IMR-90 (cell line): Measurements from ENCODE around the gene SLC39A11. TPM values are rescaled to one million over a fixed set of nuclear protein-coding genes. Genes with fewer than 3 reads are reported as not detected.

ENCODE experiments used
- ATAC-seq: fragments of 200-7000 bp; cut with Tn5 transposase; 2 replicates; pipeline ENCODE4 v1.9.1; 2020; ENCODE audit warnings: low read depth, mild to moderate bottlenecking, moderate library complexity
- BruUV-seq: library from RNA; stranded (reverse); fragments of 400-500 nt; replicated peaks from 2 replicates; lab custom pipeline; 2021; lab: Mats Ljungman, UMichigan
- CTCF ChIA-PET: fragments of 300-600 bp; formaldehyde crosslinking; extraction: SDS; loops from one replicate; lab custom pipeline; 2021; ENCODE audit warnings: antibody characterized with exemption; lab: Yijun Ruan, JAX
- POLR2A ChIA-PET: fragments of 300-600 bp; sonication (Branson Sonifier 250); formaldehyde crosslinking; loops from one replicate; lab custom pipeline; 2022; ENCODE audit warnings: antibody characterized with exemption; ENCODE audit not compliant: unreplicated experiment; lab: Charles Lee
- DNase-seq: peaks from one replicate; pipeline ENCODE4 v3.0.0; 2013
- H2AFZ ChIP-seq: replicated peaks from 2 replicates; pipeline ENCODE3; 2013; ENCODE audit warnings: low read length, mild to moderate bottlenecking; ENCODE audit not compliant: poor library complexity
- H2AK5ac ChIP-seq: 2 replicates; pipeline ENCODE4 v1.6.1; 2013; ENCODE audit warnings: low read depth, low read length, inconsistent platforms
- H2AK9ac ChIP-seq: replicated peaks from 2 replicates; pipeline ENCODE3; 2013; ENCODE audit warnings: mild to moderate bottlenecking, low read depth, low read length, moderate library complexity; ENCODE audit not compliant: poor library complexity
- H2BK120ac ChIP-seq: 2 replicates; pipeline ENCODE4 v1.6.1; 2013; ENCODE audit warnings: low read depth, low read length, inconsistent platforms
- H2BK15ac ChIP-seq: 3 replicates; pipeline ENCODE4 v1.6.1; 2013; ENCODE audit warnings: low read depth, low read length, inconsistent platforms
- H2BK20ac ChIP-seq: 2 replicates; pipeline ENCODE4 v1.6.1; 2013; ENCODE audit warnings: low read depth, mild to moderate bottlenecking, inconsistent platforms, low read length, moderate library complexity
- H2BK5ac ChIP-seq: 2 replicates; pipeline ENCODE4 v1.6.1; 2013; ENCODE audit warnings: mild to moderate bottlenecking, low read depth, low read length, inconsistent platforms; ENCODE audit not compliant: poor library complexity, severe bottlenecking
- H3K14ac ChIP-seq: replicated peaks from 2 replicates; pipeline ENCODE4 v1.6.1; 2013; ENCODE audit warnings: low read depth, low read length, inconsistent platforms
- H3K18ac ChIP-seq: 2 replicates; pipeline ENCODE4 v1.6.1; 2013; ENCODE audit warnings: low read depth, low read length, control low read depth
- H3K23ac ChIP-seq: 2 replicates; pipeline ENCODE4 v1.6.1; 2013; ENCODE audit warnings: low read depth, low read length, inconsistent platforms
- H3K27ac ChIP-seq: 2 replicates; pipeline ENCODE4 v1.5.1; 2013; ENCODE audit warnings: mild to moderate bottlenecking, control low read depth, low read length; ENCODE audit not compliant: insufficient read depth
- H3K27me3 ChIP-seq: 2 replicates; pipeline ENCODE4 v1.6.1; 2013; ENCODE audit warnings: low read length; ENCODE audit not compliant: control insufficient read depth, insufficient read depth
- H3K36me3 ChIP-seq: 2 replicates; pipeline ENCODE4 v1.6.1; 2013; ENCODE audit warnings: low read length, mixed read lengths; ENCODE audit not compliant: control insufficient read depth, insufficient read depth
- H3K4ac ChIP-seq: 2 replicates; pipeline ENCODE4 v1.6.1; 2013; ENCODE audit warnings: low read depth, low read length, inconsistent platforms
- H3K4me1 ChIP-seq: 2 replicates; pipeline ENCODE4 v1.6.1; 2013; ENCODE audit warnings: low read length, mixed read lengths; ENCODE audit not compliant: control insufficient read depth, insufficient read depth
- H3K4me2 ChIP-seq: 2 replicates; pipeline ENCODE4 v1.6.1; 2013; ENCODE audit warnings: low read depth, mild to moderate bottlenecking, control low read depth, low read length, moderate library complexity
- H3K4me3 ChIP-seq: 2 replicates; pipeline ENCODE4 v1.5.1; 2013; ENCODE audit warnings: low read depth, mild to moderate bottlenecking, control low read depth, low read length, moderate library complexity; ENCODE audit not compliant: insufficient read depth
- H3K56ac ChIP-seq: 2 replicates; pipeline ENCODE4 v1.6.1; 2013; ENCODE audit warnings: low read length, inconsistent platforms; ENCODE audit not compliant: insufficient read depth; ENCODE audit errors: extremely low read depth
- H3K79me1 ChIP-seq, 2 experiments: 2 replicates each; pipeline ENCODE4 v1.6.1; 2013; ENCODE audit warnings: low read length in 2 of 2, inconsistent platforms in 1 of 2, low read depth in 1 of 2
- H3K9ac ChIP-seq: 2 replicates; pipeline ENCODE4 v1.6.1; 2013; ENCODE audit warnings: low read depth, low read length, control low read depth
- H3K9me1 ChIP-seq: 2 replicates; pipeline ENCODE4 v1.6.1; 2013; ENCODE audit warnings: low read length, inconsistent platforms; ENCODE audit not compliant: insufficient read depth
- H3K9me3 ChIP-seq: 2 replicates; pipeline ENCODE4 v1.6.1; 2013; ENCODE audit warnings: low read length; ENCODE audit not compliant: control insufficient read depth, insufficient read depth
- H4K20me1 ChIP-seq: 2 replicates; pipeline ENCODE4 v1.6.1; 2013; ENCODE audit warnings: low read length, inconsistent platforms; ENCODE audit not compliant: insufficient read depth
- H4K5ac ChIP-seq: 2 replicates; pipeline ENCODE4 v1.6.1; 2013; ENCODE audit warnings: mild to moderate bottlenecking, low read depth, low read length, control low read depth
- H4K8ac ChIP-seq, 2 experiments: 2 replicates each; pipeline ENCODE4 v1.6.1; 2013; ENCODE audit warnings: low read depth in 2 of 2, low read length in 2 of 2, control low read depth in 1 of 2, inconsistent platforms in 1 of 2
- H4K91ac ChIP-seq: 2 replicates; pipeline ENCODE4 v1.6.1; 2013; ENCODE audit warnings: low read depth, low read length, inconsistent platforms; ENCODE audit not compliant: insufficient read depth
- FOS ChIP-seq: fragments of 150-350 bp; IDR thresholded peaks from 2 replicates; pipeline ENCODE4 v1.6.1; 2016; ENCODE audit warnings: low read depth, low read length
- POLR2A ChIP-seq: IDR thresholded peaks from 2 replicates; pipeline ENCODE4 v1.6.1; 2012; ENCODE audit warnings: mild to moderate bottlenecking, low read depth, low read length
- WGBS, 2 experiments: methylation state at CpG; one replicate each; pipeline versions ENCODE4 v1.1.5 to v1.1.7; 2013; ENCODE audit warnings: missing lambda C conversion rate in 2 of 2; ENCODE audit not compliant: insufficient read length in 1 of 2; ENCODE audit errors: extremely low coverage in 2 of 2; 5-methylcytosine and 5-hydroxymethylcytosine counted together
- dilution Hi-C: fragments of 300-500 bp; cut with HindIII; formaldehyde crosslinking; loops from one replicate; pipeline ENCODE4 v1.14.3; 2018; ENCODE audit warnings: low sequenced_read_pairs; ENCODE audit not compliant: unreplicated experiment
- in situ Hi-C: fragments of 300-500 bp; cut with MboI; formaldehyde crosslinking; loops from 3 replicates; pipeline ENCODE4 v1.14.3; 2019; ENCODE audit warnings: low sequenced_read_pairs, inconsistent platforms, mixed read lengths
- intact Hi-C: fragments of 100-400 bp; cut with micrococcal nuclease; formaldehyde crosslinking; loops from 2 replicates; pipeline ENCODE4 v1.10.0; 2022
- polyA plus RNA-seq, 3 experiments: library from polyadenylated mRNA; depleted of rRNA; stranded (reverse); fragments of >200 nt; gene quantifications; 2 replicates each; pipeline ENCODE4 v1.2.3, GENCODE V29; 2012; ENCODE audit warnings: low replicate concordance in 1 of 3
- total RNA-seq: library from RNA; depleted of rRNA; stranded (reverse); fragments of >200 nt; gene quantifications from 2 replicates; pipeline ENCODE4 v1.2.3, GENCODE V29; 2012

Gene SLC39A11
- total and polyA plus RNA-seq, 2 of the 4 experiments (the other 2 are of a cell fraction) = 8.8 to 14.3 TPM

- no peak for ATAC-seq
- peaks cover 0 to 7% of the 10 kb centered on the region in 2 experiments; a peak in 1 of 4 replicates for H3K79me1 ChIP-seq
- H3K9ac ChIP-seq = no peak overlapping the region
- 79% methylated on average over 12 of the region's 25 CpGs; no CpG with 5 or more reads in 1 of the 2 experiments for WGBS, 2 experiments
- no TSS peak for BruUV-seq
- peak overlapping the region; percentile 85 for H2AK9ac ChIP-seq
- H4K5ac ChIP-seq = no peak overlapping the region
- peak overlapping the region; percentile 76; the same call in 1 of the 2 replicates for H4K91ac ChIP-seq
- no peaks in the 10 kb centered on the region for H4K20me1 ChIP-seq
- no peak overlapping the region for H2BK5ac ChIP-seq
- H3K36me3 ChIP-seq = no peaks in the 10 kb centered on the region
- POLR2A ChIA-PET = no interaction called here
- dilution Hi-C loops = no loop called here
- intact Hi-C loops = loop anchor here (10.0 kb wide), 2 partner anchors 125 to 1455 kb away; no protein-coding TSS in a partner anchor
- peaks cover 11% of the 10 kb centered on the region for H3K9me1 ChIP-seq
- peak overlapping the region; percentile 47 for H3K4ac ChIP-seq
- H2BK15ac ChIP-seq = peak overlapping the region; percentile 59; the same call in 1 of the 3 replicates
- CTCF ChIA-PET = interaction anchor here (0.7 kb wide), 1 partner anchor 877 kb away, joined by 3 read pairs; no protein-coding TSS in a partner anchor
- no peaks in the 10 kb centered on the region for H3K9me3 ChIP-seq
- H4K8ac ChIP-seq = peak overlapping the region in 1 of 2 experiments; percentile 39; a peak in 1 of 4 replicates
- no peak for TF ChIP-seq POLR2A
- no peak for TF ChIP-seq FOS
- H3K56ac ChIP-seq = no peak overlapping the region
- no peak overlapping the region; the same call in 1 of the 2 replicates for H3K27ac ChIP-seq
- H3K23ac ChIP-seq = no peak overlapping the region
- 0 out of 2 replicates have a peak overlapping the region, but pooled peaks have one; percentile 43 for H3K14ac ChIP-seq
- peak; percentile 67 for DNase-seq
- H3K4me3 ChIP-seq = no peak overlapping the region
- peak overlapping the region; percentile 54; the same call in 1 of the 2 replicates for H2AK5ac ChIP-seq
- H2BK20ac ChIP-seq = no peak overlapping the region; the same call in 1 of the 2 replicates
- H3K4me1 ChIP-seq = peaks cover 7% of the 10 kb centered on the region
- no peaks in the 10 kb centered on the region for H3K27me3 ChIP-seq
- in situ Hi-C loops = loop anchor here (10.0 kb wide), 2 partner anchors 145 to 435 kb away; no protein-coding TSS in a partner anchor
- peak overlapping the region; percentile 75 for H2BK120ac ChIP-seq
- no peak overlapping the region for H3K4me2 ChIP-seq
- H3K18ac ChIP-seq = no peak overlapping the region
- peak overlapping the region; percentile 13 for H2AFZ ChIP-seq
Observed at GRCh38 chr17:72719578-72720493, 372.7 kb downstream of the SLC39A11 start.
